HCT116 (cell line): ENCODE measurements around the gene DHRS2. TPM values are rescaled to one million over a fixed set of nuclear protein-coding genes. Genes with fewer than 3 reads are reported as not detected.

ENCODE experiments used
- ATAC-seq: fragments of 200-7000 bp; cut with Tn5 transposase; 2 replicates; pipeline ENCODE4 v1.9.1; 2020; ENCODE audit warnings: mild to moderate bottlenecking, moderate library complexity
- BruUV-seq: library from RNA; stranded (reverse); fragments of 400-500 nt; replicated peaks from 2 replicates; lab custom pipeline; 2021; lab: Mats Ljungman, UMichigan
- CTCF ChIA-PET: fragments of 300-600 bp; sonication (Branson Sonifier 250); formaldehyde crosslinking; loops from one replicate; lab custom pipeline; 2021; ENCODE audit warnings: antibody characterized with exemption; lab: Charles Lee
- POLR2A ChIA-PET: fragments of 300-600, 350-600 bp; sonication (Branson Sonifier 250); formaldehyde crosslinking; loops from one replicate; lab custom pipeline; 2021; ENCODE audit warnings: antibody characterized with exemption; lab: Charles Lee
- RAD21 ChIA-PET, 2 experiments: fragments of 300-600 bp; sonication (Branson Sonifier 250); formaldehyde crosslinking; loops; one replicate each; lab custom pipeline; 2023; ENCODE audit warnings: low total read pairs in 2 of 2; ENCODE audit not compliant: uncharacterized antibody in 2 of 2, unreplicated experiment in 2 of 2, low non-redundant PET in 1 of 2; lab: Charles Lee
- DNase-seq: peaks from one replicate; pipeline ENCODE4 v3.0.0-alpha.2; 2010; ENCODE audit warnings: low read depth, low spot score
- H2AFZ ChIP-seq: fragments of 200-600 bp; shearing (Covaris generic), sonication (generic); 2 replicates; pipeline ENCODE4 v1.6.1; 2017; ENCODE audit warnings: low read depth, mixed run types, mixed read lengths, antibody characterized with exemption, low read length; ENCODE audit not compliant: poor library complexity, severe bottlenecking
- H3K27ac ChIP-seq: 2 replicates; pipeline ENCODE4 v1.5.1; 2012; ENCODE audit warnings: low read depth, low read length
- H3K27me3 ChIP-seq: fragments of 200-600 bp; sonication (generic); 2 replicates; pipeline ENCODE4 v1.6.1; 2016; ENCODE audit warnings: mixed run types, low read length, mixed read lengths; ENCODE audit not compliant: insufficient read depth
- H3K36me3 ChIP-seq, 2 experiments: fragments of 200-500 bp in 1 of 2; fragments of 200-600 bp in 1 of 2; sonication (Bioruptor generic) in 1 of 2; sonication (generic) in 1 of 2; 2 replicates each; pipeline versions ENCODE4 v1.5.1 to v1.6.1; 2014 to 2016; ENCODE audit warnings: low read length in 2 of 2, inconsistent platforms in 1 of 2, mixed read lengths in 1 of 2, mixed run types in 1 of 2; ENCODE audit not compliant: insufficient read depth in 2 of 2, control insufficient read depth in 1 of 2
- H3K4me1 ChIP-seq, 2 experiments: fragments of 200-600 bp in 1 of 2; sonication (generic) in 1 of 2; 2 replicates each; pipeline versions ENCODE4 v1.5.1 to v1.6.1; 2012 to 2017; ENCODE audit warnings: low read length in 2 of 2, inconsistent platforms in 1 of 2, mild to moderate bottlenecking in 1 of 2, mixed read lengths in 1 of 2, mixed run types in 1 of 2, moderate library complexity in 1 of 2; ENCODE audit not compliant: insufficient read depth in 2 of 2, control insufficient read depth in 1 of 2
- H3K4me2 ChIP-seq: fragments of 200-600 bp; sonication (generic); 2 replicates; pipeline ENCODE4 v1.6.1; 2017; ENCODE audit warnings: mixed run types, low read length, mixed read lengths
- H3K4me3 ChIP-seq, 2 experiments: fragments of 200-600 bp in 1 of 2; sonication (generic) in 1 of 2; replicated peaks in 1 of 2; 2 replicates each; pipeline ENCODE4 v1.5.1; 2011 to 2016; ENCODE audit warnings: low read length in 2 of 2, control low read depth in 1 of 2, low read depth in 1 of 2, mild to moderate bottlenecking in 1 of 2, mixed read lengths in 1 of 2, mixed run types in 1 of 2
- H3K79me2 ChIP-seq: fragments of 200-600 bp; sonication (generic); 2 replicates; pipeline ENCODE4 v1.6.1; 2017; ENCODE audit warnings: mild to moderate bottlenecking, mixed run types, low read length, moderate library complexity, mixed read lengths; ENCODE audit not compliant: insufficient read depth
- H3K9ac ChIP-seq: fragments of 200-600 bp; sonication (generic); 2 replicates; pipeline ENCODE4 v1.6.1; 2016; ENCODE audit warnings: low read length, mixed read lengths
- H3K9me2 ChIP-seq: fragments of 200-600 bp; sonication (generic), shearing (Covaris generic); 2 replicates; pipeline ENCODE4 v1.6.1; 2017; ENCODE audit warnings: mixed run types, mild to moderate bottlenecking, moderate library complexity; ENCODE audit not compliant: insufficient read depth
- H3K9me3 ChIP-seq, 2 experiments: fragments of 200-500 bp in 1 of 2; fragments of 200-600 bp in 1 of 2; sonication (Bioruptor generic) in 1 of 2; sonication (generic) in 1 of 2; 2 replicates each; pipeline ENCODE4 v1.6.1; 2014 to 2017; ENCODE audit warnings: low read length in 2 of 2, mixed read lengths in 2 of 2, inconsistent platforms in 1 of 2, low read depth in 1 of 2, mild to moderate bottlenecking in 1 of 2, mixed run types in 1 of 2, moderate library complexity in 1 of 2; ENCODE audit not compliant: control insufficient read depth in 1 of 2, insufficient read depth in 1 of 2
- H4K20me1 ChIP-seq: fragments of 200-600 bp; sonication (generic), shearing (Covaris generic); 2 replicates; pipeline ENCODE4 v1.6.1; 2017; ENCODE audit warnings: mixed run types, mild to moderate bottlenecking, moderate library complexity; ENCODE audit not compliant: insufficient read depth
- CBX3 ChIP-seq: IDR thresholded peaks from 2 replicates; pipeline ENCODE4 v1.6.1; 2012; ENCODE audit warnings: low read depth
- CEBPB ChIP-seq: IDR thresholded peaks from 2 replicates; pipeline ENCODE4 v1.6.1; 2012; ENCODE audit warnings: low read depth
- CTCF ChIP-seq, 3 experiments: fragments of 200-600 bp in 1 of 3; sonication (generic) in 1 of 3; IDR thresholded peaks in 2 of 3; conservative IDR thresholded peaks in 1 of 3; 2 replicates each; pipeline ENCODE4 v1.5.1; 2012 to 2017; ENCODE audit warnings: low read depth in 2 of 3, low read length in 2 of 3, antibody characterized with exemption in 1 of 3, borderline replicate concordance in 1 of 3, control low read depth in 1 of 3, mild to moderate bottlenecking in 1 of 3, mixed read lengths in 1 of 3, mixed run types in 1 of 3, moderate library complexity in 1 of 3; ENCODE audit not compliant: insufficient read depth in 1 of 3
- EGR1 ChIP-seq: IDR thresholded peaks from 2 replicates; pipeline ENCODE4 v1.6.1; 2012; ENCODE audit warnings: low read depth
- ELF1 ChIP-seq: IDR thresholded peaks from 2 replicates; pipeline ENCODE4 v1.6.1; 2012; ENCODE audit warnings: low read depth, borderline replicate concordance
- EZH2 ChIP-seq: fragments of 200-600 bp; sonication (generic); IDR thresholded peaks from 2 replicates; pipeline ENCODE4 v1.6.1; 2017; ENCODE audit warnings: antibody characterized with exemption, mixed run types
- EZH2phosphoT487 ChIP-seq: fragments of 200-600 bp; IDR thresholded peaks from 2 replicates; pipeline ENCODE4 v1.6.1; 2018; ENCODE audit warnings: antibody characterized with exemption, borderline replicate concordance
- JUND ChIP-seq: IDR thresholded peaks from 2 replicates; pipeline ENCODE4 v1.6.1; 2012
- MAX ChIP-seq: IDR thresholded peaks from 2 replicates; pipeline ENCODE4 v1.6.1; 2012
- POLR2A ChIP-seq: IDR thresholded peaks from 2 replicates; pipeline ENCODE4 v1.7.0; 2011; ENCODE audit warnings: borderline replicate concordance; ENCODE audit not compliant: insufficient read depth, insufficient read length; ENCODE audit errors: extremely low read depth
- RAD21 ChIP-seq: IDR thresholded peaks from 2 replicates; pipeline ENCODE4 v1.6.1; 2012; ENCODE audit warnings: low read depth, mild to moderate bottlenecking
- SIN3A ChIP-seq: IDR thresholded peaks from 2 replicates; pipeline ENCODE4 v1.6.1; 2012; ENCODE audit warnings: low read depth
- SRF ChIP-seq: IDR thresholded peaks from 2 replicates; pipeline ENCODE4 v1.6.1; 2012; ENCODE audit warnings: low read depth
- ZFX ChIP-seq: fragments of 450-650 bp; IDR thresholded peaks from 2 replicates; pipeline ENCODE4 v1.6.1; 2017
- ZNF274 ChIP-seq: fragments of 200-500 bp; sonication (Bioruptor generic); IDR thresholded peaks from 2 replicates; pipeline ENCODE4 v1.6.1; 2014; ENCODE audit warnings: mild to moderate bottlenecking, low read depth, low read length, inconsistent platforms
- intact Hi-C: fragments of 100-400 bp; cut with micrococcal nuclease; formaldehyde crosslinking; loops from 2 replicates; pipeline ENCODE4 v1.10.0; 2022
- total RNA-seq: library from RNA; stranded (reverse); gene quantifications from one replicate; pipeline ENCODE4 v1.2.1, GENCODE V29; 2021; ENCODE audit not compliant: unreplicated experiment
- TF ChIP-seq, protein P1 (sequence below): IDR thresholded peaks from 2 replicates; pipeline ENCODE4 v1.6.1; 2012; ENCODE audit warnings: low read depth

The DHRS2 gene
- total RNA-seq, 1 experiment from 2014 or later, result 10.0 TPM

GRCh38 chr14:23670481-23670880 lies 34.3 kb downstream of the DHRS2 start:
- Histone ChIP-seq H3K4me2 (no peak overlapping the region), H3K4me3 (no peak overlapping the region), H3K9me3 (no peaks in the 10 kb centered on the region), H4K20me1 (no peaks in the 10 kb centered on the region), H3K27me3 (no peaks in the 10 kb centered on the region), H2AFZ (no peak overlapping the region), H3K79me2 (no peaks in the 10 kb centered on the region), H3K9me2 (no peaks in the 10 kb centered on the region), H3K9ac (no peak overlapping the region), H3K36me3 (no peaks in the 10 kb centered on the region), H3K4me1 (no peaks in the 10 kb centered on the region), H3K27ac (no peak overlapping the region)
- DNase-seq, result no peak
- ChIA-PET CTCF (no interaction called here), POLR2A (no interaction called here), RAD21 (no interaction called here)
- intact Hi-C loops, result no loop called here
- BruUV-seq, result no TSS peak
- TF ChIP-seq EZH2phosphoT487 (no peak), SRF (no peak), CBX3 (no peak)
- TF ChIP-seq, protein P1, sequence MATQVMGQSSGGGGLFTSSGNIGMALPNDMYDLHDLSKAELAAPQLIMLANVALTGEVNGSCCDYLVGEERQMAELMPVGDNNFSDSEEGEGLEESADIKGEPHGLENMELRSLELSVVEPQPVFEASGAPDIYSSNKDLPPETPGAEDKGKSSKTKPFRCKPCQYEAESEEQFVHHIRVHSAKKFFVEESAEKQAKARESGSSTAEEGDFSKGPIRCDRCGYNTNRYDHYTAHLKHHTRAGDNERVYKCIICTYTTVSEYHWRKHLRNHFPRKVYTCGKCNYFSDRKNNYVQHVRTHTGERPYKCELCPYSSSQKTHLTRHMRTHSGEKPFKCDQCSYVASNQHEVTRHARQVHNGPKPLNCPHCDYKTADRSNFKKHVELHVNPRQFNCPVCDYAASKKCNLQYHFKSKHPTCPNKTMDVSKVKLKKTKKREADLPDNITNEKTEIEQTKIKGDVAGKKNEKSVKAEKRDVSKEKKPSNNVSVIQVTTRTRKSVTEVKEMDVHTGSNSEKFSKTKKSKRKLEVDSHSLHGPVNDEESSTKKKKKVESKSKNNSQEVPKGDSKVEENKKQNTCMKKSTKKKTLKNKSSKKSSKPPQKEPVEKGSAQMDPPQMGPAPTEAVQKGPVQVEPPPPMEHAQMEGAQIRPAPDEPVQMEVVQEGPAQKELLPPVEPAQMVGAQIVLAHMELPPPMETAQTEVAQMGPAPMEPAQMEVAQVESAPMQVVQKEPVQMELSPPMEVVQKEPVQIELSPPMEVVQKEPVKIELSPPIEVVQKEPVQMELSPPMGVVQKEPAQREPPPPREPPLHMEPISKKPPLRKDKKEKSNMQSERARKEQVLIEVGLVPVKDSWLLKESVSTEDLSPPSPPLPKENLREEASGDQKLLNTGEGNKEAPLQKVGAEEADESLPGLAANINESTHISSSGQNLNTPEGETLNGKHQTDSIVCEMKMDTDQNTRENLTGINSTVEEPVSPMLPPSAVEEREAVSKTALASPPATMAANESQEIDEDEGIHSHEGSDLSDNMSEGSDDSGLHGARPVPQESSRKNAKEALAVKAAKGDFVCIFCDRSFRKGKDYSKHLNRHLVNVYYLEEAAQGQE, result no peak
- ATAC-seq, result no peak

DNA sequence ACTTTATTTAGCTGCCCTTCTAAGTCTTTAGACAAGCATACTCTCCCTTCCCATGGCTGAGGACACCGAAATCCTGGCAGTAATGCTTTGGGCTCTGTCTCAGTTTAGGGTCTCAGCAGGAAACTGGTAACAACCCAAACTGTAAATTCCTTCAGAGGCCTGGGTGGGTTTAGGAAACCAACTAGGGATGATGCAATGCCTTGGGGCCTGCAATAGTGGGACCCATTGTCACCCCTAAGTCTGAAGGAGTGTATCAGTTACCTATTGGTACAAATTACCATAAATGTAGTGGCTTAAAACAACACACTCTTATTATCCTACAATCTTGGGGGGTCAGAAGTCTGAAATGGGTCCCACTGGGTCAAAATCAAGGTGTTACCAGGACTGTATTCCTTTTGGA lies 36.0 kb downstream of the DHRS2 start:
- Histone ChIP-seq H3K4me2 (no peak overlapping the region), H2AFZ (no peak overlapping the region), H3K27me3 (no peaks in the 10 kb centered on the region), H4K20me1 (no peaks in the 10 kb centered on the region), H3K9me2 (no peaks in the 10 kb centered on the region), H3K79me2 (no peaks in the 10 kb centered on the region), H3K9me3 (no peaks in the 10 kb centered on the region), H3K27ac (no peak overlapping the region), H3K4me1 (no peaks in the 10 kb centered on the region), H3K36me3 (no peaks in the 10 kb centered on the region), H3K4me3 (no peak overlapping the region), H3K9ac (no peak overlapping the region)
- DNase-seq, result no peak
- ChIA-PET POLR2A (no interaction called here), CTCF (interaction anchor here (1.1 kb wide), 1 partner anchor 238 kb away, joined by 3 read pairs; no protein-coding TSS in a partner anchor), RAD21 (no interaction called here)
- no TSS peak for BruUV-seq
- intact Hi-C loops, result no loop called here
- ATAC-seq, result no peak
- TF ChIP-seq CBX3 (no peak), EGR1 (no peak), CEBPB (no peak), JUND (no peak), ELF1 (no peak), ZFX (no peak), CTCF (IDR thresholded peaks at IDR 0.05 in 2 of 3, conservative IDR thresholded peaks at IDR 0.05 in 1 of 3; ENCODE audit: borderline replicate concordance in 1 of 3, insufficient read depth in 1 of 3, low read depth in 2 of 3, low read length in 2 of 3) (no peak), MAX (no peak), POLR2A (no peak), SRF (no peak), ZNF274 (no peak), RAD21 (no peak), SIN3A (no peak), EZH2 (no peak)
